ENCODE data around the gene ACADS.

The ACADS gene

DNA sequence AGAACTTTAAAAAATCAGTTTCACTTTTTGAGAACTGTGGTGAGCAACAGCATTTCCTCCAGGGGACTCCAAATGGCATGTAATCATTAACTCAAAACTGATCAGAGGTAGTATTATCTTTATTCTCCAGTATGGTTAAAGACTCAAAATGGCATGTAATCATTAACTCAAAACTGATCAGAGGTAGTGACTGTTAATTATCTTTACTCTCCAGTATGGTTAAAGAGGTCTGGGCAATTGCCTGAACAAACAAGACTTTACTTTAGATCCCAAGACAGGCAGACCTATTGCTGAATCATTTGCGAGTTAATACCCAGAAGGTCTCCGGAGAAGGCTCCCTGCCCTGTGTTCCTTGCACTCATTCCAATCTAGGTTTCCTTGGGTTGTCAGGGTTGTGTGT lies 6.6 kb upstream of the ACADS start (continued):
- TF ChIP-seq ZNF701 (tag by site-specific recombination; IDR thresholded peaks at IDR 0.05) (no peak), ZSCAN30 (tag by site-specific recombination; IDR thresholded peaks at IDR 0.05) (no peak)
- TF ChIP-seq, protein P1, sequence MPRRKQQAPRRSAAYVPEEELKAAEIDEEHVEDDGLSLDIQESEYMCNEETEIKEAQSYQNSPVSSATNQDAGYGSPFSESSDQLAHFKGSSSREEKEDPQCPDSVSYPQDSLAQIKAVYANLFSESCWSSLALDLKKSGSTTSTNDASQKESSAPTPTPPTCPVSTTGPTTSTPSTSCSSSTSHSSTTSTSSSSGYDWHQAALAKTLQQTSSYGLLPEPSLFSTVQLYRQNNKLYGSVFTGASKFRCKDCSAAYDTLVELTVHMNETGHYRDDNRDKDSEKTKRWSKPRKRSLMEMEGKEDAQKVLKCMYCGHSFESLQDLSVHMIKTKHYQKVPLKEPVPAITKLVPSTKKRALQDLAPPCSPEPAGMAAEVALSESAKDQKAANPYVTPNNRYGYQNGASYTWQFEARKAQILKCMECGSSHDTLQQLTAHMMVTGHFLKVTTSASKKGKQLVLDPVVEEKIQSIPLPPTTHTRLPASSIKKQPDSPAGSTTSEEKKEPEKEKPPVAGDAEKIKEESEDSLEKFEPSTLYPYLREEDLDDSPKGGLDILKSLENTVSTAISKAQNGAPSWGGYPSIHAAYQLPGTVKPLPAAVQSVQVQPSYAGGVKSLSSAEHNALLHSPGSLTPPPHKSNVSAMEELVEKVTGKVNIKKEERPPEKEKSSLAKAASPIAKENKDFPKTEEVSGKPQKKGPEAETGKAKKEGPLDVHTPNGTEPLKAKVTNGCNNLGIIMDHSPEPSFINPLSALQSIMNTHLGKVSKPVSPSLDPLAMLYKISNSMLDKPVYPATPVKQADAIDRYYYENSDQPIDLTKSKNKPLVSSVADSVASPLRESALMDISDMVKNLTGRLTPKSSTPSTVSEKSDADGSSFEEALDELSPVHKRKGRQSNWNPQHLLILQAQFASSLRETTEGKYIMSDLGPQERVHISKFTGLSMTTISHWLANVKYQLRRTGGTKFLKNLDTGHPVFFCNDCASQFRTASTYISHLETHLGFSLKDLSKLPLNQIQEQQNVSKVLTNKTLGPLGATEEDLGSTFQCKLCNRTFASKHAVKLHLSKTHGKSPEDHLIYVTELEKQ (tag by site-specific recombination; IDR thresholded peaks at IDR 0.05; ENCODE audit: borderline replicate concordance) = no peak

DNA sequence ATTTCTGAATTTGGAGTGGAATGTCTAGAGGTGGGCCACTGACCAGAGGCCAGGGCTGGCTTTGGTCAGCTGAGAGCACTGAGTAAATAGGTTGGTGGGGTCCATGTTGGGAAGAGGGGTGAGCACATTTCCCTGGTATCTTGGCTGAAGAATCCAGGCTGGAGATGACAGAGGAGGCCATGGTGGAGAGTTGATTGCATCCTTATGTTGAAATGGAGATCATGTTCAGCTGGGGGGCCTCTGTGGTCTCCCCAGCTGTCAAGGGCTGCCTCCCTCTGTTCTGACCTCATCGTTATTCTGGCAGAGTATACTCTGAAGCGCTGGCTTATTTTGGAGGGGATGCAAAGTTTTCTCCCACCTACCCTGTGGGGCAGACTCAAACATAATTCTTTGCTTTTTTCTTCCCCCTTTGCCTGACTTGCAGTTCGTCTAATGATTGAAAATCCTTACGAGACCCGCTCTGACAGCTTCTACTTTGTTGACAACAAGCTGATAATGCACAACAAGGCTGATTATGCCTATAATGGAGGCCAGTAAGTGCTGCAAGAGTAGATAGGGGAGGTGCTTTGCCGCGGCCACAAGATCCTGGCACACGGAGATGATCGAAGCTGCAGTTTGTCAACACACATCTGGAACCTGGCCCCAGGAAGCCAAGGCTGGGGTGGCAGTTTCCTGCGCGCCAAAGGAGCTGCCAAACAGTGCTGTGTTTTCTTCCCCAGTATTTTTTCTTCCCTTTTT lies 6.0 kb upstream of the ACADS start:
- POLR2A ChIA-PET = interaction anchor here (0.6 kb wide), 1 partner anchor 227 kb away, joined by 3 read pairs; no protein-coding TSS in a partner anchor
- Histone ChIP-seq H3K27ac (ENCODE audit: extremely low read depth, low read depth, low read length) (no peak overlapping the region), H3K4me1 (ENCODE audit: control insufficient read depth, insufficient read depth, low read length) (no peaks in the 10 kb centered on the region), H3K9me3 (ENCODE audit: control insufficient read depth, insufficient read depth, low read depth, low read length) (no peaks in the 10 kb centered on the region), H3K4me3 (ENCODE audit: low read depth, low read length) (no peak overlapping the region), H3K36me3 (ENCODE audit: control insufficient read depth in 2 of 2, insufficient read depth in 1 of 2, low read length in 2 of 2) (peaks cover 64 to 98% of the 10 kb centered on the region in 2 experiments)
- peak; percentile 58 for TF ChIP-seq GLIS1 (tag by site-specific recombination; IDR thresholded peaks at IDR 0.05)
- no peak for TF ChIP-seq ZNF600 (tag by site-specific recombination; IDR thresholded peaks at IDR 0.05)
- CTCF ChIA-PET = interaction anchor here (0.5 to 1.1 kb wide), 2 partner anchors 70 to 352 kb away, joined by 3 to 5 read pairs; no protein-coding TSS in a partner anchor

DNA sequence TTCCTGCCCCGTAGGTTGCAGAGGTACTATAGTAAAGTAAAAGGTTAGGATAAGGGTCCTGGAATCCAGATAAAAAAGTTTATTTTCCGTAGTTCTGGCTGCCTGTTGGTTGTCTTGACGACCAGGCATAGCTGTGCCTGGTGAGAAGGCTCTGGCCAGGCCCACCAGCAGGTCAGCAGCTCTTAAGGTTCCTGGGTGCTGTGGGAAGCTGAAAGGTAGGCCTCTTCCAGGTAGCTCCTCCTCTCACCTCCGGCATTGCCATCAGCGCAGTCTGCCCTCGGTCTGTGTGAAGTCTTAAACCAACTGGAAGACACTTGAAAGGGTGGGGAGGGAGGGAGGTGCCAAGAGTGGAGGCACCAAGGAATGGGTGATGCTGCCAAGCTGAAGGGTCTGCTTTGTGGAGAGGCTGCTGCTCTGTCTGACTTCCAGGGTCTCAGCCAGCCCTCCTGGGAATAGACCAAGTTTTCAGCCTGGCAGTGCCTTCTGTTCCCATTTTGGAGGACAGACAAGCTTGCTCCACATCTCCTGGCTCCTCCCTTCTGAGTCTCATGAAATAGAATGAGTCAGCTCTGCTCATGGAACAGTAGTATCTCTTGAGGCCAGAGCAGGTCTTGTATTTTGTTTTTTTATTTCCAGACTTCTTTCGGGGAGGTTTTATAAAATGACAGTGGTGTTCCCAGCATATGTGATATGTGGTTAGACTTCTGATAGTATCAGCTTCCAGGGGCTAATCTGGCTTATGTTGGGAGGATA lies 5.2 kb upstream of the ACADS start:
- POLR2A ChIA-PET = interaction anchor here (0.6 to 0.8 kb wide), 2 partner anchors 139 to 226 kb away, joined by 3 read pairs; partner anchors contain the start of gene POP5
- no peaks in the 10 kb centered on the region for H3K9me3 ChIP-seq (ENCODE audit: control insufficient read depth, insufficient read depth, low read depth, low read length)
- no peak overlapping the region for H3K27ac ChIP-seq (ENCODE audit: extremely low read depth, low read depth, low read length)
- no peak overlapping the region for H3K4me3 ChIP-seq (ENCODE audit: low read depth, low read length)
- TF ChIP-seq, protein P2, sequence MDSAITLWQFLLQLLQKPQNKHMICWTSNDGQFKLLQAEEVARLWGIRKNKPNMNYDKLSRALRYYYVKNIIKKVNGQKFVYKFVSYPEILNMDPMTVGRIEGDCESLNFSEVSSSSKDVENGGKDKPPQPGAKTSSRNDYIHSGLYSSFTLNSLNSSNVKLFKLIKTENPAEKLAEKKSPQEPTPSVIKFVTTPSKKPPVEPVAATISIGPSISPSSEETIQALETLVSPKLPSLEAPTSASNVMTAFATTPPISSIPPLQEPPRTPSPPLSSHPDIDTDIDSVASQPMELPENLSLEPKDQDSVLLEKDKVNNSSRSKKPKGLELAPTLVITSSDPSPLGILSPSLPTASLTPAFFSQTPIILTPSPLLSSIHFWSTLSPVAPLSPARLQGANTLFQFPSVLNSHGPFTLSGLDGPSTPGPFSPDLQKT (IDR thresholded peaks at IDR 0.05; ENCODE audit: borderline replicate concordance, low read depth, low read length) = no peak
- no peak for TF ChIP-seq GLI4 (tag by site-specific recombination; IDR thresholded peaks at IDR 0.05)
- TF ChIP-seq, protein P3, sequence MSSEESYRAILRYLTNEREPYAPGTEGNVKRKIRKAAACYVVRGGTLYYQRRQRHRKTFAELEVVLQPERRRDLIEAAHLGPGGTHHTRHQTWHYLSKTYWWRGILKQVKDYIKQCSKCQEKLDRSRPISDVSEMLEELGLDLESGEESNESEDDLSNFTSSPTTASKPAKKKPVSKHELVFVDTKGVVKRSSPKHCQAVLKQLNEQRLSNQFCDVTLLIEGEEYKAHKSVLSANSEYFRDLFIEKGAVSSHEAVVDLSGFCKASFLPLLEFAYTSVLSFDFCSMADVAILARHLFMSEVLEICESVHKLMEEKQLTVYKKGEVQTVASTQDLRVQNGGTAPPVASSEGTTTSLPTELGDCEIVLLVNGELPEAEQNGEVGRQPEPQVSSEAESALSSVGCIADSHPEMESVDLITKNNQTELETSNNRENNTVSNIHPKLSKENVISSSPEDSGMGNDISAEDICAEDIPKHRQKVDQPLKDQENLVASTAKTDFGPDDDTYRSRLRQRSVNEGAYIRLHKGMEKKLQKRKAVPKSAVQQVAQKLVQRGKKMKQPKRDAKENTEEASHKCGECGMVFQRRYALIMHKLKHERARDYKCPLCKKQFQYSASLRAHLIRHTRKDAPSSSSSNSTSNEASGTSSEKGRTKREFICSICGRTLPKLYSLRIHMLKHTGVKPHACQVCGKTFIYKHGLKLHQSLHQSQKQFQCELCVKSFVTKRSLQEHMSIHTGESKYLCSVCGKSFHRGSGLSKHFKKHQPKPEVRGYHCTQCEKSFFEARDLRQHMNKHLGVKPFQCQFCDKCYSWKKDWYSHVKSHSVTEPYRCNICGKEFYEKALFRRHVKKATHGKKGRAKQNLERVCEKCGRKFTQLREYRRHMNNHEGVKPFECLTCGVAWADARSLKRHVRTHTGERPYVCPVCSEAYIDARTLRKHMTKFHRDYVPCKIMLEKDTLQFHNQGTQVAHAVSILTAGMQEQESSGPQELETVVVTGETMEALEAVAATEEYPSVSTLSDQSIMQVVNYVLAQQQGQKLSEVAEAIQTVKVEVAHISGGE (tag by site-specific recombination; conservative IDR thresholded peaks at IDR 0.05; ENCODE audit: low read depth) = no peak
- no peak for TF ChIP-seq ZNF558 (tag by site-specific recombination; IDR thresholded peaks at IDR 0.05)
- no peak for TF ChIP-seq ZNF830 (tag by site-specific recombination; IDR thresholded peaks at IDR 0.05; ENCODE audit: low read depth)
- no peak for TF ChIP-seq ZNF785 (tag by site-specific recombination; IDR thresholded peaks at IDR 0.05)
- TF ChIP-seq ZNF555 (tag by site-specific recombination; conservative IDR thresholded peaks at IDR 0.05) = no peak
- TF ChIP-seq, protein P4, sequence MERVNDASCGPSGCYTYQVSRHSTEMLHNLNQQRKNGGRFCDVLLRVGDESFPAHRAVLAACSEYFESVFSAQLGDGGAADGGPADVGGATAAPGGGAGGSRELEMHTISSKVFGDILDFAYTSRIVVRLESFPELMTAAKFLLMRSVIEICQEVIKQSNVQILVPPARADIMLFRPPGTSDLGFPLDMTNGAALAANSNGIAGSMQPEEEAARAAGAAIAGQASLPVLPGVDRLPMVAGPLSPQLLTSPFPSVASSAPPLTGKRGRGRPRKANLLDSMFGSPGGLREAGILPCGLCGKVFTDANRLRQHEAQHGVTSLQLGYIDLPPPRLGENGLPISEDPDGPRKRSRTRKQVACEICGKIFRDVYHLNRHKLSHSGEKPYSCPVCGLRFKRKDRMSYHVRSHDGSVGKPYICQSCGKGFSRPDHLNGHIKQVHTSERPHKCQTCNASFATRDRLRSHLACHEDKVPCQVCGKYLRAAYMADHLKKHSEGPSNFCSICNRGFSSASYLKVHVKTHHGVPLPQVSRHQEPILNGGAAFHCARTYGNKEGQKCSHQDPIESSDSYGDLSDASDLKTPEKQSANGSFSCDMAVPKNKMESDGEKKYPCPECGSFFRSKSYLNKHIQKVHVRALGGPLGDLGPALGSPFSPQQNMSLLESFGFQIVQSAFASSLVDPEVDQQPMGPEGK (tag by site-specific recombination; IDR thresholded peaks at IDR 0.05) = no peak
- no peak for TF ChIP-seq ZNF23 (tag by site-specific recombination; IDR thresholded peaks at IDR 0.05; ENCODE audit: borderline replicate concordance)
- no peak for TF ChIP-seq ZEB2 (tag by site-specific recombination; IDR thresholded peaks at IDR 0.05)
- no peak for TF ChIP-seq ZNF37A (tag by site-specific recombination; IDR thresholded peaks at IDR 0.05)
- CTCF ChIA-PET = interaction anchor here (0.5 to 1.1 kb wide), 2 partner anchors 71 to 353 kb away, joined by 3 to 5 read pairs; no protein-coding TSS in a partner anchor
- H3K4me1 ChIP-seq (ENCODE audit: control insufficient read depth, insufficient read depth, low read length) = no peaks in the 10 kb centered on the region; the same call in none of the 2 replicates
- peaks cover 57 to 90% of the 10 kb centered on the region in 2 experiments for H3K36me3 ChIP-seq (ENCODE audit: control insufficient read depth in 2 of 2, insufficient read depth in 1 of 2, low read length in 2 of 2)

Measured in HEK293 (cell line).